H9 (cell line): Measurements from ENCODE around the gene ATP8B4. TPM values are rescaled to one million over a fixed set of nuclear protein-coding genes. Genes with fewer than 3 reads are reported as not detected.
"Not testable (repeated sequence)": the region's sequence is repeated elsewhere in the genome, so short reads cannot be mapped to it uniquely, and the experiment has no call there.

Experiments
- DNase-seq: peaks from one replicate; pipeline ENCODE4 v3.0.0-alpha.2; 2017
- H2AFZ ChIP-seq: one replicate; pipeline ENCODE4 v1.6.1; 2013; ENCODE audit warnings: mild to moderate bottlenecking, low read length, control low read depth, moderate library complexity
- H2AK5ac ChIP-seq: 2 replicates; pipeline ENCODE4 v1.6.1; 2013; ENCODE audit warnings: low read length, control low read depth, mixed read lengths; ENCODE audit not compliant: insufficient read length
- H2BK120ac ChIP-seq: one replicate; pipeline ENCODE4 v1.6.1; 2013; ENCODE audit warnings: low read depth, mild to moderate bottlenecking, low read length, control low read depth, inconsistent platforms; ENCODE audit not compliant: poor library complexity, severe bottlenecking
- H2BK12ac ChIP-seq: 2 replicates; pipeline ENCODE4 v1.6.1; 2013; ENCODE audit warnings: low read length, control low read depth, mixed read lengths, low read depth; ENCODE audit not compliant: insufficient read length
- H2BK15ac ChIP-seq: 2 replicates; pipeline ENCODE4 v1.6.1; 2013; ENCODE audit warnings: low read depth, low read length, control low read depth
- H2BK20ac ChIP-seq: one replicate; pipeline ENCODE4 v1.6.1; 2013; ENCODE audit warnings: low read depth, mild to moderate bottlenecking, low read length, control low read depth, inconsistent platforms; ENCODE audit not compliant: poor library complexity, severe bottlenecking
- H2BK5ac ChIP-seq: 2 replicates; pipeline ENCODE4 v1.6.1; 2013; ENCODE audit warnings: low read length, control low read depth, mixed read lengths; ENCODE audit not compliant: insufficient read length
- H3K14ac ChIP-seq: 2 replicates; pipeline ENCODE4 v1.6.1; 2013; ENCODE audit warnings: low read length, control low read depth; ENCODE audit not compliant: insufficient read depth
- H3K18ac ChIP-seq: 2 replicates; pipeline ENCODE4 v1.6.1; 2013; ENCODE audit warnings: low read depth, mild to moderate bottlenecking, mixed read lengths, low read length, control low read depth; ENCODE audit not compliant: insufficient read length
- H3K23ac ChIP-seq: 2 replicates; pipeline ENCODE4 v1.6.1; 2013; ENCODE audit warnings: low read length, control low read depth, mixed read lengths, low read depth; ENCODE audit not compliant: insufficient read length
- H3K23me2 ChIP-seq: 2 replicates; pipeline ENCODE4 v1.6.1; 2013; ENCODE audit warnings: low read depth, mild to moderate bottlenecking, mixed read lengths, low read length, control low read depth; ENCODE audit not compliant: insufficient read length, poor library complexity, severe bottlenecking
- H3K27ac ChIP-seq: 2 replicates; pipeline ENCODE4 v1.5.1; 2013; ENCODE audit warnings: low read length, control low read depth, mixed read lengths, low read depth; ENCODE audit not compliant: insufficient read length
- H3K27me3 ChIP-seq: 2 replicates; pipeline ENCODE4 v1.6.1; 2013; ENCODE audit warnings: low read length, control low read depth, inconsistent platforms; ENCODE audit not compliant: insufficient read depth
- H3K4ac ChIP-seq: 2 replicates; pipeline ENCODE4 v1.6.1; 2013; ENCODE audit warnings: low read depth, mild to moderate bottlenecking, control low read depth, inconsistent platforms, low read length, moderate library complexity
- H3K4me1 ChIP-seq: 2 replicates; pipeline ENCODE4 v1.6.1; 2013; ENCODE audit warnings: low read length, control low read depth, inconsistent platforms; ENCODE audit not compliant: insufficient read depth
- H3K4me2 ChIP-seq: 2 replicates; pipeline ENCODE4 v1.6.1; 2013; ENCODE audit warnings: low read length, control low read depth, mixed read lengths; ENCODE audit not compliant: insufficient read length, insufficient read depth
- H3K56ac ChIP-seq: 2 replicates; pipeline ENCODE4 v1.6.1; 2013; ENCODE audit warnings: low read depth, mild to moderate bottlenecking, mixed read lengths, low read length, control low read depth; ENCODE audit not compliant: insufficient read length
- H3K79me1 ChIP-seq: 2 replicates; pipeline ENCODE4 v1.6.1; 2013; ENCODE audit warnings: low read depth, mild to moderate bottlenecking, moderate library complexity, low read length, control low read depth, inconsistent platforms; ENCODE audit not compliant: insufficient read depth, poor library complexity, severe bottlenecking
- H3K79me2 ChIP-seq: 2 replicates; pipeline ENCODE4 v1.6.1; 2013; ENCODE audit warnings: low read length, control low read depth, inconsistent platforms; ENCODE audit not compliant: insufficient read depth
- H3K9ac ChIP-seq: 2 replicates; pipeline ENCODE4 v1.6.1; 2013; ENCODE audit warnings: low read length, control low read depth, mixed read lengths; ENCODE audit not compliant: insufficient read length; ENCODE audit errors: extremely low read depth
- H3K9me3 ChIP-seq: one replicate; pipeline ENCODE4 v1.6.1; 2013; ENCODE audit warnings: low read depth, low read length, inconsistent platforms; ENCODE audit not compliant: control insufficient read depth
- H3T11ph ChIP-seq: one replicate; pipeline ENCODE4 v1.6.1; 2013; ENCODE audit warnings: mild to moderate bottlenecking, low read length, control low read depth, inconsistent platforms
- H4K20me1 ChIP-seq: one replicate; pipeline ENCODE4 v1.6.1; 2013; ENCODE audit not compliant: control insufficient read depth, insufficient read length, insufficient read depth
- H4K5ac ChIP-seq: 2 replicates; pipeline ENCODE4 v1.6.1; 2013; ENCODE audit warnings: low read depth, mild to moderate bottlenecking, mixed read lengths, low read length, control low read depth; ENCODE audit not compliant: insufficient read length
- H4K8ac ChIP-seq: replicated peaks from 2 replicates; pipeline ENCODE4 v1.6.1; 2013; ENCODE audit warnings: low read length, control low read depth, mixed read lengths, low read depth; ENCODE audit not compliant: insufficient read length
- H4K91ac ChIP-seq: 2 replicates; pipeline ENCODE4 v1.6.1; 2013; ENCODE audit warnings: low read depth, mild to moderate bottlenecking, moderate library complexity, mixed read lengths, low read length, control low read depth; ENCODE audit not compliant: insufficient read length
- H3K27ac Mint-ChIP-seq, 3 experiments: 2 replicates in 2 of 3; 3 replicates in 1 of 3; pipeline ENCODE4 v1.8.0; 2020 to 2021; ENCODE audit warnings: mixed read lengths in 3 of 3, mild to moderate bottlenecking in 1 of 3, moderate library complexity in 1 of 3
- H3K27me3 Mint-ChIP-seq: 2 replicates; pipeline ENCODE4 v1.8.0; 2021; ENCODE audit warnings: low read depth, mild to moderate bottlenecking, moderate library complexity, mixed read lengths
- H3K36me3 Mint-ChIP-seq, 3 experiments: 2 replicates in 2 of 3; 3 replicates in 1 of 3; pipeline ENCODE4 v1.8.0; 2020 to 2021; ENCODE audit warnings: low read depth in 3 of 3, mixed read lengths in 3 of 3; ENCODE audit not compliant: insufficient read depth in 1 of 3
- H3K4me1 Mint-ChIP-seq, 2 experiments: 2 replicates each; pipeline ENCODE4 v1.8.0; 2020; ENCODE audit warnings: mixed read lengths in 2 of 2
- H3K4me3 Mint-ChIP-seq, 2 experiments: 2 replicates in 1 of 2; 3 replicates in 1 of 2; pipeline ENCODE4 v1.8.0; 2020 to 2021; ENCODE audit warnings: mild to moderate bottlenecking in 2 of 2, mixed read lengths in 2 of 2, moderate library complexity in 1 of 2
- H3K9me3 Mint-ChIP-seq, 2 experiments: 2 replicates in 1 of 2; 3 replicates in 1 of 2; pipeline ENCODE4 v1.8.0; 2020; ENCODE audit warnings: mild to moderate bottlenecking in 2 of 2, mixed read lengths in 2 of 2, moderate library complexity in 1 of 2
- WGBS: extraction: QIAGEN DNeasy Blood & Tissue Kit; methylation state at CpG from one replicate; pipeline ENCODE4 v1.1.7; 2013; ENCODE audit warnings: missing lambda C conversion rate, low lambda C conversion rate, mixed read lengths; ENCODE audit not compliant: insufficient read length; ENCODE audit errors: extremely low coverage; 5-methylcytosine and 5-hydroxymethylcytosine counted together
- total RNA-seq: library from RNA; stranded (reverse); gene quantifications from 2 replicates; pipeline ENCODE4 v1.2.1, GENCODE V29; 2021
- TF ChIP-seq, protein P1 (sequence below): fragments of 200-600 bp; sonication (generic); conservative IDR thresholded peaks from 3 replicates; pipeline ENCODE4 v1.8.0; 2021; ENCODE audit warnings: antibody characterized with exemption, mild to moderate bottlenecking

ATP8B4 gene
- total RNA-seq, 1 experiment from 2014 or later = 0.52 TPM

DNA sequence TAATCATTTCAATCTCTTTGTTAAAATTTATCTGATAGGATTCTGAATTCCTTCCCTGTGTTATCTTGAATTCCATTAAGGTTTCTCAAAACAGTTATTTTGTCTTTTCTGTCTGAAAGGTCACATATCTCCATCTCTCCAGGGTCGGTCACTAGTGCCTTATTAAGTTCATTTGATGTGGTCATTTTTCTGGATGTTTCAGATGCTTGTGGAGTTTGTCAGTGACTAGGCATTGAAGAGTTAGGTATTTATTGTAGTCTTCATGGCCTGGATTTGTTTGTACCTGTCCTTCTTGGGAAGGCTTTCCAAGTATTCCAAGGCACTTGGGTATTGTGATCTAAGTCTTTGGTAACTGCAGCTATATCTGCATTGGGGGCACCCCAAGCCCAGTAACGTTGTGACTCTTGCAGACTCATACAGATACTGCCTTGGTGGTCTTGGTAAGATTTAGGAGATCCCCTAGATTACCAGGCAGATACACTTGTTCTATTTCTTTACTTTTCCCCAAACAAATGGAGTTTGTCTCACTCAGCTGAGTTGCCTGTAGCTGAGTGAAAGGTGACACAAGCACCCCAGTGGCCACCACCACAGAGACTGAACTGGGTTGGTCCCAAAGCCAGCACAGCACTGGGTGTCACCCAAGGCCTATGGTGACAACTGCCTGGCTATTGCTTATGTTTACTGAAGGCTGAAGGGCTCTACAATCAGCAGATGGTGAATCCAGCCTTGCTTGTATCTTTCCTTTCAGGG lies 44.1 kb upstream of the ATP8B4 start:
- Histone ChIP-seq H4K8ac (no peak overlapping the region), H3T11ph (no peak overlapping the region), H4K5ac (no peak overlapping the region), H3K9me3 (no peaks in the 10 kb centered on the region), H3K27me3 (no peaks in the 10 kb centered on the region), H3K4me1 (no peaks in the 10 kb centered on the region), H2BK20ac (no peak overlapping the region), H3K79me2 (no peaks in the 10 kb centered on the region), H3K23me2 (no peaks in the 10 kb centered on the region), H3K56ac (no peak overlapping the region), H3K27ac (no peak overlapping the region), H3K23ac (no peak overlapping the region), H2BK12ac (no peak overlapping the region), H4K20me1 (no peaks in the 10 kb centered on the region), H3K9ac (no peak overlapping the region), H3K79me1 (no peaks in the 10 kb centered on the region), H2AK5ac (no peak overlapping the region), H2AFZ (no peak overlapping the region), H3K18ac (no peak overlapping the region), H2BK5ac (no peak overlapping the region), H3K4ac (no peak overlapping the region), H3K14ac (no peak overlapping the region), H3K4me2 (no peak overlapping the region), H2BK120ac (no peak overlapping the region), H2BK15ac (no peak overlapping the region), H4K91ac (no peak overlapping the region)
- DNase-seq = no peak
- Mint-ChIP-seq H3K9me3 (peaks cover 11 to 18% of the 10 kb centered on the region in 2 experiments), H3K27ac (no peak overlapping the region), H3K27me3 (no peaks in the 10 kb centered on the region; the same call in 1 of the 2 replicates), H3K4me3 (no peak overlapping the region), H3K4me1 (peaks cover under 1 to 3% of the 10 kb centered on the region in 2 experiments; a peak in 3 of 4 replicates), H3K36me3 (peaks cover 0 to 10% (median 5%) of the 10 kb centered on the region in 3 experiments; a peak in 6 of 7 replicates)
- no CpG with 5 or more reads among the region's 2 CpGs for WGBS
- TF ChIP-seq, protein P1, sequence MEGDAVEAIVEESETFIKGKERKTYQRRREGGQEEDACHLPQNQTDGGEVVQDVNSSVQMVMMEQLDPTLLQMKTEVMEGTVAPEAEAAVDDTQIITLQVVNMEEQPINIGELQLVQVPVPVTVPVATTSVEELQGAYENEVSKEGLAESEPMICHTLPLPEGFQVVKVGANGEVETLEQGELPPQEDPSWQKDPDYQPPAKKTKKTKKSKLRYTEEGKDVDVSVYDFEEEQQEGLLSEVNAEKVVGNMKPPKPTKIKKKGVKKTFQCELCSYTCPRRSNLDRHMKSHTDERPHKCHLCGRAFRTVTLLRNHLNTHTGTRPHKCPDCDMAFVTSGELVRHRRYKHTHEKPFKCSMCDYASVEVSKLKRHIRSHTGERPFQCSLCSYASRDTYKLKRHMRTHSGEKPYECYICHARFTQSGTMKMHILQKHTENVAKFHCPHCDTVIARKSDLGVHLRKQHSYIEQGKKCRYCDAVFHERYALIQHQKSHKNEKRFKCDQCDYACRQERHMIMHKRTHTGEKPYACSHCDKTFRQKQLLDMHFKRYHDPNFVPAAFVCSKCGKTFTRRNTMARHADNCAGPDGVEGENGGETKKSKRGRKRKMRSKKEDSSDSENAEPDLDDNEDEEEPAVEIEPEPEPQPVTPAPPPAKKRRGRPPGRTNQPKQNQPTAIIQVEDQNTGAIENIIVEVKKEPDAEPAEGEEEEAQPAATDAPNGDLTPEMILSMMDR = no peak

DNA sequence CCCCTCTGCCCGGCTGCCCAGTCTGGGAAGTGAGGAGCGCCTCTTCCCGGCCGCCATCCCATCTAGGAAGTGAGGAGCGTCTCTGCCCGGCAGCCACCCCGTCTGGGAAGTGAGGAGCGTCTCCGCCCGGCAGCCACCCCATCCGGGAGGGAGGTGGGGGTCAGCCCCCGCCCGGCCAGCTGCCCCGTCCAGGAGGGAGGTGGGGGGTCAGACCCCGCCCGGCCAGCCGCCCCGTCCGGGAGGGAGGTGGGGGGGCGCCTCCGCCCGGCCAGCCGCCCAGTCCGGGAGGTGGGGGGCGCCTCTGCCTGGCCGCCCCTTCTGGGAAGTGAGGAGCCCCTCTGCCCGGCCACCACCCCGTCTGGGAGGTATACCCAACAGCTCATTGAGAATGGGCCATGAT lies 39.2 kb upstream of the ATP8B4 start:
- not testable (repeated sequence) for H3K18ac ChIP-seq, H2BK15ac ChIP-seq, H3T11ph ChIP-seq, H3K9ac ChIP-seq, H4K91ac ChIP-seq, H2BK20ac ChIP-seq, H2BK120ac ChIP-seq, H4K5ac ChIP-seq, H3K23me2 ChIP-seq, H3K27me3 ChIP-seq, H3K27ac ChIP-seq, H3K56ac ChIP-seq, H2BK12ac ChIP-seq, H3K9me3 ChIP-seq, H3K4me3 Mint-ChIP-seq, H4K8ac ChIP-seq, H3K79me1 ChIP-seq, H4K20me1 ChIP-seq, H3K79me2 ChIP-seq, H3K27ac Mint-ChIP-seq, H3K4me1 ChIP-seq, H2AK5ac ChIP-seq, H3K27me3 Mint-ChIP-seq, H3K23ac ChIP-seq, H3K4me1 Mint-ChIP-seq, H3K14ac ChIP-seq, DNase-seq, H2BK5ac ChIP-seq, H3K4ac ChIP-seq, H3K4me2 ChIP-seq, H2AFZ ChIP-seq
- H3K36me3 Mint-ChIP-seq = peaks cover 8 to 22% (median 15%) of the 10 kb centered on the region in 3 experiments; a peak in 5 of 7 replicates
- H3K9me3 Mint-ChIP-seq = peaks cover 25 to 31% of the 10 kb centered on the region in 2 experiments
- no CpG with 5 or more reads among the region's 28 CpGs for WGBS
